ENCODE measurements around the gene HS3ST2. TPM values are rescaled to one million over a fixed set of nuclear protein-coding genes. Genes with fewer than 3 reads are reported as not detected.

HS3ST2 gene
- total and polyA plus RNA-seq, 2 experiments from 2014 or later, result 1.4 to 3.2 TPM

DNA sequence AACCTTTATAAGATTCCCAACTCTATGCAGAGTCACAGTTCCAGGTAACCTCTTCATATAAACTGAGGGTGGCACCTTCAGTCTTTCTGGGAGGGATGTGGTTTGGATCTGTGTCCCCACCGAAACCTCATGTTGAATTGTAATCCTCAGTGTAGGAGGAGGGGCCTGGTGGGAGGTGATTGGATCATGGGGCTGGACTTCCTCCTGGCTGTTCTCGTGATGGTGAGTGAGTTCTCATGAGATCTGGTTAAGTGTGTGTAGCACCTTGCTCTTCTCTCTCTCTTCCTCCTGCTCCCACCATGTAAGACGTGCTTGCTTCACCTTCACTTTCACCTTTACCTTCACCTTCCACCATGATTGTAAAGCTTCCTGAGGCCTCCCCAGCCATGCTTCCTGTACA lies 30.5 kb downstream of the HS3ST2 start (continued):
- no peak for TF ChIP-seq ZNF462 (CRISPR knock-in tag; IDR thresholded peaks at IDR 0.05)
- no peak for TF ChIP-seq ZNF114 (CRISPR knock-in tag; IDR thresholded peaks at IDR 0.05)
- no peak for TF ChIP-seq REST (IDR thresholded peaks at IDR 0.05; ENCODE audit: unreplicated experiment)
- no peak for TF ChIP-seq JUNB (IDR thresholded peaks at IDR 0.05; ENCODE audit: unreplicated experiment)
- no peak for TF ChIP-seq POLR2AphosphoS5 (IDR thresholded peaks at IDR 0.05; ENCODE audit: low read depth)
- no peak for TF ChIP-seq NANOG (IDR thresholded peaks at IDR 0.05; ENCODE audit: borderline replicate concordance)
- no peak for TF ChIP-seq ZNF331 (CRISPR knock-in tag; IDR thresholded peaks at IDR 0.05; ENCODE audit: low read depth)
- no peak for TF ChIP-seq CREB1 (CRISPR knock-in tag; IDR thresholded peaks at IDR 0.05; ENCODE audit: low read depth)

Measured in GM23338 (cell line).